ENCODE measurements around the gene RALGPS2.
A peak's percentile ranks its signal among the peaks of the same experiment; 100 is the strongest.

Gene RALGPS2, protein sequence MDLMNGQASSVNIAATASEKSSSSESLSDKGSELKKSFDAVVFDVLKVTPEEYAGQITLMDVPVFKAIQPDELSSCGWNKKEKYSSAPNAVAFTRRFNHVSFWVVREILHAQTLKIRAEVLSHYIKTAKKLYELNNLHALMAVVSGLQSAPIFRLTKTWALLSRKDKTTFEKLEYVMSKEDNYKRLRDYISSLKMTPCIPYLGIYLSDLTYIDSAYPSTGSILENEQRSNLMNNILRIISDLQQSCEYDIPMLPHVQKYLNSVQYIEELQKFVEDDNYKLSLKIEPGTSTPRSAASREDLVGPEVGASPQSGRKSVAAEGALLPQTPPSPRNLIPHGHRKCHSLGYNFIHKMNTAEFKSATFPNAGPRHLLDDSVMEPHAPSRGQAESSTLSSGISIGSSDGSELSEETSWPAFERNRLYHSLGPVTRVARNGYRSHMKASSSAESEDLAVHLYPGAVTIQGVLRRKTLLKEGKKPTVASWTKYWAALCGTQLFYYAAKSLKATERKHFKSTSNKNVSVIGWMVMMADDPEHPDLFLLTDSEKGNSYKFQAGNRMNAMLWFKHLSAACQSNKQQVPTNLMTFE
- long read RNA-seq, donor 1, partial matches to known transcripts = 5 of 5 reads
- long read RNA-seq, donor 1, other reads (novel, unspliced or antisense) = 0 of 5 reads
- long read RNA-seq, donor 2, partial matches to known transcripts = 0 of 1 reads
- long read RNA-seq, donor 2, other reads (novel, unspliced or antisense) = 0 of 1 reads
- long read RNA-seq, donor 3, full-length matches to known transcripts = 1 of 1 reads
- long read RNA-seq, donor 3, partial matches to known transcripts = 0 of 1 reads
- long read RNA-seq, donor 3, other reads (novel, unspliced or antisense) = 0 of 1 reads
- long read RNA-seq, donor 4, full-length matches to known transcripts = 1 of 6 reads
- long read RNA-seq, donor 4, partial matches to known transcripts = 0 of 6 reads
- long read RNA-seq, donor 4, other reads (novel, unspliced or antisense) = 5 of 6 reads
- long read RNA-seq, donor 5, full-length matches to known transcripts = 1 of 1 reads
- long read RNA-seq, donor 5, partial matches to known transcripts = 0 of 1 reads
- long read RNA-seq, donor 5, other reads (novel, unspliced or antisense) = 0 of 1 reads
- long read RNA-seq, donor 6, full-length matches to known transcripts = 3 of 3 reads
- long read RNA-seq, donor 6, partial matches to known transcripts = 0 of 3 reads
- long read RNA-seq, donor 6, other reads (novel, unspliced or antisense) = 0 of 3 reads
- long read RNA-seq, donor 7, partial matches to known transcripts = 6 of 6 reads
- long read RNA-seq, donor 7, other reads (novel, unspliced or antisense) = 0 of 6 reads
- long read RNA-seq, donor 8, full-length matches to known transcripts = 2 of 2 reads
- long read RNA-seq, donor 8, partial matches to known transcripts = 0 of 2 reads
- long read RNA-seq, donor 8, other reads (novel, unspliced or antisense) = 0 of 2 reads

GRCh38 chr1:178724728-178725465 is at the start of gene RALGPS2:
RALGPS2 (plus strand) TSS chr1:178725244; CDS start chr1:178776765, 51,521 bp downstream.
- peak; percentile 92 for DNase-seq

GRCh38 chr1:178679237-178679636 is 45.8 kb upstream of the RALGPS2 start:
- DNase-seq = no peak

- no peak for DNase-seq
These were observed 42.6 kb upstream of the RALGPS2 start for GRCh38 chr1:178682429-178682828.

DNA sequence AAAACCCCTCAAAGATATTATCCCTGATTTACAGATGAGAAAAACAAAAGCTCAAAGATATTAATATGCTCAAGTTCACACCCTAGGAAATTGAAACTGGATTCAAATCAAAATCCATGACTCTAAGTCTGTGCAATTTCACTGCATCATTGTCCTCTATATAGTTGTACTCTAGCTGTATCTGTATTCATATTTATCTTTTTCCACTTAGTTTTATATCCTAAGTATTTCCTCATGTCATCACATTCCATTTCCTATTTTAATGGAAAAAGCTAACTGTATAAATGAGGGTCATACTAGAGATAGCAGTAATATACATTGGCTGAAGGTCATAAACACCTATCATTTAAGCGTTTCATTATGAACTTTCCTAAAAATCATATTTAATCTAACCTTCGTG is 42.2 kb upstream of the RALGPS2 start:
- DNase-seq = no peak

DNA sequence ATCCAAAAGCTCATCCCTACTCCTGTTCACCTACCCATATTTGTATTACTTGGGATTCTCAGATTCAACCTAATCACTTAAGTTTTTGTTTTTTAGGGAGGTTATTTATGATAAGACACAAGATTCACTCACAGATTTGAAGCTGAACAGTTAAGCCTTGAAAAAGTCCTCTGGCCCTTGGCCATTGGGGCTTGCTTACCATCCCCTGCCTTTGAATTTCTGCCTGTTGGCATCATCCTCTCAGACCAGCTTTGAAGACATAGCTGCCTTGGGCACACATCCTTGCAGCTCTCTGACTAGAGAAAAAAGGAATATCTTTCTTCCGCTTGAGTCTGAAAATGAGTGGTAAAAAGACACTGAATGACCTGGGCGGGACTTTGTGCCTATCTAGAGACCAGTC is 41.8 kb upstream of the RALGPS2 start:
- DNase-seq = no peak

GRCh38 chr1:178684111-178684510 is 40.9 kb upstream of the RALGPS2 start:
- DNase-seq = no peak

GRCh38 chr1:178684542-178685000 is 40.5 kb upstream of the RALGPS2 start:
- DNase-seq = no peak

DNA sequence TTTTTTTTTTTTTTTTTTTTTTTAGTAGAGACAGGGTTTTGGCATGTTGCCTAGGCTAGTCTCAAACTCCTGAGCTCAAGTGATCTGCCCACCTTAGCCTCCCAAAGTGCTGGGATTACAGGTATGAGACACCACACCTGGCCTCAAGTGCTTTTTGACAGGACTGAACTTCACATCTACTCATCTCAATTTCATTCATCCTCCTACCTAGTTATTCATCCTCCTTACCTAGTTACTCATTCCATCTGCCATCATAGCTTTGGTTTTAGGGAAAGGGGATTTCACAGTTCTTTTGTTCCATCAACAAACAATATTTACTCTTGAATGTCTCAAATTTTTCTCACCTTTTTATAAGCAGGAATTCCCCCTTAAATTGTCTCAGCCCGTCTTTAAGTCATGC is 38.6 kb upstream of the RALGPS2 start:
- no peak for DNase-seq

GRCh38 chr1:178688244-178688643 is 36.8 kb upstream of the RALGPS2 start:
- DNase-seq = no peak

DNA sequence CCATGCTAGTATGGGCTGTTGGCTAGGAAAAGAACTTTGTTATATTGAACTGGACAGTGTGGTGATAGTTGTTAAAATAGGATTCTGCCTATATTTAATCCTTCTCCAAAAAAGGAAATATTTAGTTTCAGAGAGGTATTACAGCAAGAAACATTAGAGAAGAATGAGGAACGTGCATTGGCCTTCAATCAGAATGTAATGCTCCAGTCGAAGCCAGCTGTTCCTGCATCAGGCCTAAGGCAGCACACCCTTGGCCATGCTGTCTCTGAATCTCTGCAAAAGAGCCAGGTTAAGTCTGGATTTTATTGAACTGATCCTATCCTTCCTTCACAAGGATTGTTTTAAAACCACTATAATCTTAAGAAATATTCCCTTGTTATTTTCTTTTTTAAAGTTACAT is 35.3 kb upstream of the RALGPS2 start:
- DNase-seq = no peak

DNA sequence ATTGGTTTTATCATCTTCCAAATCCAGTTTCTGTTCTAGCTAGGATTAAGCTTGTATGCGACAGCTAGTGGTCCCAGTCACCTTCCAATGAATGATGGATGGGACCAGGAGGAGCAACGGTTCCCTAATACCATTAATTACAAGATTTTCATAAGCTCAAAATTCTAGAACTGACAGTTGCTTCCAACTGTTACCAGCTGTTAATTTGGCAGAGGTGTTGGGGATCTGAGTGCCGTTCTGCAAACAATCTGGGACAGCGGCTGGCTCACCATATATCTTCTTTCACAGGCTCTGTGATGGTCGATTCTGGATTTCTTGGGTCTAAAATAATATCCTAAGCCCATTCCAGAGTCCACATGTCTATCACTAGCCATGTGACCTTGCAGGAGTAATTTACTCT is 34.5 kb upstream of the RALGPS2 start:
- DNase-seq = no peak

DNA sequence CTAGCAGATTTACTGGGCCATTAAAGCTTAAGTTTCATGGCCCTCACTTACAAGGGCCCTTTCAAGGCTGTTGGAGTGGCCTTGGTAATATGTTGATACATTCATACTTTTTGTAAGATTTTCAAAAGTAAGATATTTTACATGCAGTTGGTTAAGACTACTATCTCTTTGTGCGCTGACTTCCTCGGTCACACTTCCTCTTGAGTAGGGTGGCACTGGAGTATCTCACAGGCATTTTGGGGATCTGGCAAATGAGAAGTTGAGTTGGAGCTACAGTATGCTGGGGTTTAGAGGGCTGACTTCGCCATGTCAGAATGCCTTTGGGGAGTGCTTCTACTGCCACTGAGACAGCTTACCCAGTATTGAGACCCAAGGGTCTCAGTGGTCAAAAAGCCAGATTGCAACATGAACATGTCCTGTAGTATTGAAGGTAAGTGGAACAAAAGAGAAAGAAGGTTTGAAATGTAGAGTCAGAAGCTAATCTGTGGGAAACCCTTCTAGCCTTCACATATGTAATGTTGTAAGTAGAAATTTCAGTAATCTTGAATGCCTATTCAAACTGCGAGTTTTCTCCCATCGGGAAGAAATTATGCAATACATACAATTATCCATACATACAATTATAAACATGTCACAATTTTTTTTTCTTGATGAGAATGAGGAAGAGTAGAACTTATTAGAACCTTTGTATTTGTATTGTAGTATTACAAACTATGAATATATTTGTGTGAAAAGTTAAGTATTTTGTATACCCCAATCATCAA is 32.3 kb upstream of the RALGPS2 start:
- no peak for DNase-seq

DNA sequence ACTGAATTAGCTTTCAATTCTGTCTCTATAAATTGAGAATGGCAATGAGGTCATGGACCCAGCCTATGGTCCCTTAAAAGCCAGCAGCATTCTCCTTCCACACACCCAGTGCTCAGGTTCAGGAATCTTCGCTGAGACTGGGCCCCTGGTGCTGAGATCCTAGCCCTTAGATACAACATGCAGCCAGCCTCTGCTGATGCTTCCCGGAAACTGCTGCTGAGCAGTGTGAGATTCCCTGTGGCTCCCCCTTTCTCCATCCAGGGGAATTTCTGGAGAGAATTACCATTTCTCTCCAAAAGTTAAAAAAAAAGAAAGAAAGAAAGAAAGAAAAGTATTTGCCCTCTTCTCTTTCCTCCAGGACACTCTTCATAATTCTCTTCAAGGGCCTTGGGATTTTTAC is 31.7 kb upstream of the RALGPS2 start:
- DNase-seq = no peak

GRCh38 chr1:178694923-178695525 is 30.0 kb upstream of the RALGPS2 start:
- DNase-seq = no peak

DNA sequence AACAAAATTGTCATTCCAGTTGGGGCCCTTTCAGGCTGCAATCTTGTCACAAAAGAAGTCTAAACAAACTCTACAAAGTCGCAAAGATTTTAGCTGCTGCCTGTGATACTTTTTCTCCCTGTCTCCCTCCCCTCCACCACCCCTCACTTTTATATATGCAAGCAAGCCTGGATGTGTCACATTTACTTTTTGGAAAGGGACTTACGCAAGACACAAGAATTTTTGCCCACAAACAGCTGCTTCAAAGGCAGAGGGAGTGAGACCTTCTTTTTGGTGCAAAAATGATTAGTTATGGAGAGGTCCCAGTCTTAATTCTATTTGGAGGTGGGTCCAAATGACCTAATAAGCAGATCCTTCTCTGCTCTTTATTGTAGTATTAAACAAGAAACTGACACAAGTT is 22.9 kb upstream of the RALGPS2 start:
- no peak for DNase-seq

DNA sequence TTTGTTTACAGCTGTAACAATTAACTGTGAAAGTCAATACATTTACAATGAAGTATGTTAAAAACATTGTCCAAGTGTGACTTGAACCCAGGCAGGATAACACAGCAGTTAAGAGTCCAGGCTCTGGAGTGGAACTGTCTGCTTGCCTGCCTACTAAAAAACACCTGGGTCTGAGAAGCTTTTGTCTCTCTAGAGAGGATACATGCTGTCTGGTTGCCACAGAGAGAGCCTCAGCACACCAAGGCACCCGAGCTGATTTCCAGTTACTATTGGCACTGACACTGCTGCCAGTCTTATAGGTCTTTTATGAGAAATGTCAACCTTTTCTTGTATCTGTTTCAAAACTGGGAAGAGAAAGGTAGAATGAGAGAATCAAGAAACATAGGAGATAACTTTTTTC is 20.2 kb upstream of the RALGPS2 start:
- DNase-seq = no peak

DNA sequence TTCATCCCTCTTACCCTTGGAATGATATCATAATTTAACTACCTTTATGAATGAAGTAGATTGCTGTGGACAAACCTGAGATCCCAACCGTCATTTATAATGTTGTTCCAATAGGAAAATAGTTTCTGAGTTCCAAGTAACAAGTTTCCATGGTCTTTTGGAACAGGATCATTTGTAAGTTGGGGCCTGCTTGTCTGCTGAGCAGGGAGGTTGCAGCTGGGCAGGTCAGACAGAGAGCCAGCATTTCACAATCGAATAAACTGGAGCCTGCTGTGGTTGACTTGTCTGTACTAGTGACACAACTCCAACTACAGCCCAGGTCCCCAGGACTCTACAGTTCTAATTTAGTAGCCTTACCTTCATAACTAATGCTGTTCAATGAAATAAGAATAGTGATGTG is 18.6 kb upstream of the RALGPS2 start:
- DNase-seq = no peak

- no peak for DNase-seq
These were observed 11.8 kb upstream of the RALGPS2 start for GRCh38 chr1:178713259-178713658.

DNA sequence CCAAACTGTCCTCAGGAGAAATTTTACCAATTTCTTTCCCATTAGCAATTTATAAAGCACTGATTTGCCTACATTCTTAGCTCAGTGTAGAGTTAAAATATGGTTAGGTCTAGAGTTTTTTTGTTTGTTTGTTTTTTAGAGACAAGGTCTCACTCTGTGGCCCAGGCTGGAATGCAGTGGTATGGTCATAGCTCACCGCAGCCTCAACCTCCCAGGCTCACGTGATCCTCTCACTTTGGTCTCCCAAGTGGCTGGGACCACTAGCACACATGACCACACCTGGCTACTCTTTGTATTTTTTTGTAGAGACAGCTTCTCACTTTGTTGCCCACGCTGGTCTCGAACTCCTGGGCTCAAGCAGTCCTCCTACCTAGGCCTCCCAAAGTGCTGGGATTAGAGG is 10.6 kb upstream of the RALGPS2 start:
- DNase-seq = no peak

- DNase-seq = no peak
These were observed 8.9 kb upstream of the RALGPS2 start for GRCh38 chr1:178716111-178716510.

Measured in right kidney (tissue), 9 donors.